Endothelial cell of umbilical vein (primary cell): ENCODE measurements around the gene ATP2B2.

Experiments used
- CTCF ChIP-seq, 2 donors: IDR thresholded peaks; 1 replicate in 1 of 2; 2 replicates in 1 of 2; pipeline ENCODE4 v1.5.1; 2011; ENCODE audit warnings: low read length in 2 of 2, mild to moderate bottlenecking in 2 of 2, moderate library complexity in 2 of 2, control low read depth in 1 of 2, inconsistent platforms in 1 of 2, low read depth in 1 of 2; ENCODE audit not compliant: insufficient read depth in 1 of 2; ENCODE audit errors: extremely low read depth in 1 of 2
- EZH2 ChIP-seq: IDR thresholded peaks from 2 replicates; pipeline ENCODE4 v1.6.1; 2012; ENCODE audit warnings: borderline replicate concordance, low read depth, mild to moderate bottlenecking, moderate library complexity, low read length, inconsistent platforms; ENCODE audit not compliant: severe bottlenecking
- GATA2 ChIP-seq: IDR thresholded peaks from 2 replicates; pipeline ENCODE4 v1.7.0; 2011; ENCODE audit warnings: low read depth, mild to moderate bottlenecking, moderate library complexity, mixed read lengths, low read length; ENCODE audit not compliant: insufficient read length, insufficient read depth
- MAX ChIP-seq: IDR thresholded peaks from 2 replicates; pipeline ENCODE4 v1.6.1; 2011; ENCODE audit not compliant: insufficient read depth, insufficient read length

- no peak for TF ChIP-seq MAX
- TF ChIP-seq CTCF (IDR thresholded peaks at IDR 0.05; ENCODE audit: extremely low read depth in 1 of 2, insufficient read depth in 1 of 2, low read depth in 1 of 2, low read length in 2 of 2), result no peak
- no peak for TF ChIP-seq EZH2
- no peak for TF ChIP-seq GATA2
These were observed 64.7 kb downstream of the ATP2B2 start for GRCh38 chr3:10440684-10441083.
